ENCODE data around the gene C10orf90. TPM values are rescaled to one million over a fixed set of nuclear protein-coding genes. Genes with fewer than 3 reads are reported as not detected.

C10orf90 gene
- total and polyA plus RNA-seq, 2 of the 8 experiments (the other 6 are each of a cell fraction or from before 2014, with no cell fraction given) = 0.21 TPM; not detected in 1

DNA sequence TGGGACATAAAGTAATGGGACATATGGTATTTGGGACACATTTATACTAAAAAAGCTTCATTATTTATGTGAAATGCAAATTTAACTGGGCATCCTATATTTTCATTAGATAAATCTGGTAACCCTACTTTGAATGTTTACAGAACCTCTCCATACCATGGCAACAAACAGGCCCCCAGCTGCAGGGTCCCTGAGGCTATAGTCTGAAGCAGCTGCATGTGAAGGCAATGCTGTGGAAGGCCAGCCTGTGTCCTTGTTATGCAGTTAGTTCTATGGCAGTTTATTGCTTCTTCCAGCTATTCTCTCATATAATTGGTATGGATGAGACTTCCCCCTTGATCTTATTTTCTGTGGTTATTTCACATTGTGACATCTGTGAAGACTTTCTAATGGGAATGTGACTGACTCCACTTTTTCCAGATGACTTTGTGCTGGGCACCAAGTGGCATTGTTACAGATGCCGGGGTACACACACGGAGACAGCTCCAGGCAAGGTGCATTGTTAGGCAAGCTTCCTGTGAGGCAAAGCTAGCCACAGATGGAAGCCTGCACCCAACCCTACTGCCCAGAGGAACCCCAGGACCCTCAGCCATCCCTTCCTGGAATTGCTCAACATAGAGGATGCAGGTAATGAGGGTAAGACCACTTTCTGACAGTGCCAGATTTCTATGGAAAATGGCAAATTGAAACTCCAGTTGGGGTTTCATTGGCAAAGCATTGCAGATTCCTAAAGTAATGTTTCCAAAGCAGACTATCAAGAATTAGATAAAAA is 232.7 kb downstream of the C10orf90 start:
- no peaks in the 10 kb centered on the region for H4K20me1 ChIP-seq (replicated peaks in 1 of 2; ENCODE audit: control insufficient read depth in 1 of 2, insufficient read depth in 2 of 2, low read length in 2 of 2)
- WGBS, 2 experiments (ENCODE audit: extremely low coverage in 1 of 2, insufficient coverage in 1 of 2, insufficient read length in 1 of 2, insufficient replicate concordance in 2 of 2, low coverage in 1 of 2, low lambda C conversion rate in 2 of 2, missing lambda C conversion rate in 1 of 2) = 94% methylated on average over 2 of the region's 2 CpGs; no CpG with 5 or more reads in 1 of the 2 experiments
- no peaks in the 10 kb centered on the region for H3K23me2 ChIP-seq (ENCODE audit: low read depth, low read length)
- H4K5ac ChIP-seq (ENCODE audit: insufficient read length, low read depth, low read length) = no peak overlapping the region
- no peaks in the 10 kb centered on the region for H3K79me1 ChIP-seq (ENCODE audit: low read depth, low read length)
- no peak overlapping the region for H3K23ac ChIP-seq (ENCODE audit: insufficient read length)
- no peak overlapping the region for H2BK20ac ChIP-seq (ENCODE audit: low read length)
- H3K9ac ChIP-seq (replicated peaks in 1 of 4; ENCODE audit: extremely low read depth in 1 of 4, low read depth in 3 of 4, low read length in 3 of 4) = no peak overlapping the region
- H2BK120ac ChIP-seq (replicated peaks; ENCODE audit: low read depth, low read length) = no peak overlapping the region
- no peak overlapping the region for H3K27ac ChIP-seq (ENCODE audit: low read depth, low read length)
- no peaks in the 10 kb centered on the region for H3K36me3 ChIP-seq (ENCODE audit: control insufficient read depth in 2 of 4, insufficient read depth in 4 of 4, low read length in 3 of 4)
- H2BK15ac ChIP-seq (ENCODE audit: low read length) = no peak overlapping the region
- no peak for FAIRE-seq
- H3K79me2 ChIP-seq (ENCODE audit: control insufficient read depth in 1 of 2, insufficient read depth in 2 of 2, low read length in 2 of 2) = no peaks in the 10 kb centered on the region
- no peak overlapping the region for H3K4ac ChIP-seq (replicated peaks; ENCODE audit: insufficient read length, low read depth, low read length)
- ChIA-PET CTCF (ENCODE audit: partially characterized antibody) (interaction anchor here (0.7 to 1.5 kb wide), 3 partner anchors 50 to 1376 kb away, joined by 3 to 5 read pairs (median 3); no protein-coding TSS in a partner anchor), POLR2A (ENCODE audit: partially characterized antibody) (no interaction called here)
- H3K4me2 ChIP-seq (ENCODE audit: insufficient read depth in 1 of 2, low read depth in 2 of 2, low read length in 2 of 2) = no peak overlapping the region
- H3K14ac ChIP-seq (ENCODE audit: insufficient read length) = no peak overlapping the region
- no peak overlapping the region for H3K18ac ChIP-seq (ENCODE audit: extremely low read depth, low read length)
- no peak overlapping the region for H3K4me3 ChIP-seq (ENCODE audit: extremely low read depth in 1 of 4, insufficient read depth in 2 of 4, low read depth in 3 of 4, low read length in 4 of 4)
- H2AK5ac ChIP-seq (ENCODE audit: low read depth, low read length) = no peak overlapping the region
- H2BK12ac ChIP-seq (ENCODE audit: low read depth, low read length) = no peak overlapping the region
- no peaks in the 10 kb centered on the region for H3K9me3 ChIP-seq (ENCODE audit: insufficient read depth in 2 of 2, low read depth in 1 of 2, low read length in 1 of 2)
- H3K56ac ChIP-seq (replicated peaks; ENCODE audit: insufficient read length, low read depth, low read length) = no peak overlapping the region
- H4K91ac ChIP-seq (replicated peaks; ENCODE audit: insufficient read length, low read length) = no peak overlapping the region
- DNase-seq (ENCODE audit: low read depth in 1 of 2, low spot score in 2 of 2) = no peak
- H4K8ac ChIP-seq (ENCODE audit: extremely low read depth, insufficient read depth, low read length) = no peak overlapping the region
- H3K27me3 ChIP-seq (replicated peaks in 1 of 4; ENCODE audit: control insufficient read depth in 3 of 4, extremely low read depth in 1 of 4, insufficient read depth in 3 of 4, low read length in 3 of 4) = no peaks in the 10 kb centered on the region
- no peak overlapping the region for H2BK5ac ChIP-seq (ENCODE audit: low read depth, low read length)
- no peaks in the 10 kb centered on the region for H3K4me1 ChIP-seq (replicated peaks in 1 of 4; ENCODE audit: control insufficient read depth in 3 of 4, insufficient read depth in 4 of 4, low read length in 3 of 4)
- no peak overlapping the region for H2AFZ ChIP-seq (ENCODE audit: low read length)
- TF ChIP-seq MAFK (IDR thresholded peaks at IDR 0.05; ENCODE audit: low read depth, low read length) (no peak), FOSL1 (IDR thresholded peaks at IDR 0.05; ENCODE audit: insufficient read depth, low read depth, low read length) (no peak), TCF12 (IDR thresholded peaks at IDR 0.05; ENCODE audit: low read depth, low read length) (no peak), TBP (IDR thresholded peaks at IDR 0.05; ENCODE audit: low read depth, low read length) (no peak), RXRA (IDR thresholded peaks at IDR 0.05; ENCODE audit: insufficient read depth, low read depth, low read length) (no peak), TEAD4 (IDR thresholded peaks at IDR 0.05; ENCODE audit: low read depth, low read length) (no peak), ZNF274 (IDR thresholded peaks at IDR 0.05; ENCODE audit: borderline replicate concordance, extremely low read depth, low read length) (no peak)
- TF ChIP-seq, protein P1, sequence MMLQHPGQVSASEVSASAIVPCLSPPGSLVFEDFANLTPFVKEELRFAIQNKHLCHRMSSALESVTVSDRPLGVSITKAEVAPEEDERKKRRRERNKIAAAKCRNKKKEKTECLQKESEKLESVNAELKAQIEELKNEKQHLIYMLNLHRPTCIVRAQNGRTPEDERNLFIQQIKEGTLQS (IDR thresholded peaks at IDR 0.05; ENCODE audit: insufficient read depth, low read depth, low read length) = no peak

Data from H1 (cell line).